H1 (cell line): ENCODE measurements around the gene CPNE4. TPM values are rescaled to one million over a fixed set of nuclear protein-coding genes. Genes with fewer than 3 reads are reported as not detected.

ENCODE experiments used
- CTCF ChIA-PET: fragments of 300-600 bp; sonication (Branson Sonifier 250); formaldehyde crosslinking; loops from one replicate; lab custom pipeline; 2021; ENCODE audit not compliant: partially characterized antibody; lab: Charles Lee
- POLR2A ChIA-PET: fragments of 300-600 bp; sonication (Branson Sonifier 250); formaldehyde crosslinking; loops from one replicate; lab custom pipeline; 2021; ENCODE audit warnings: inconsistent platforms; ENCODE audit not compliant: partially characterized antibody; lab: Charles Lee
- DNase-seq, 2 experiments: peaks; one replicate each; pipeline versions ENCODE4 v3.0.0 to v3.0.0-alpha.2; 2010 to 2022; ENCODE audit warnings: low spot score in 2 of 2, low read depth in 1 of 2, mixed read lengths in 1 of 2
- FAIRE-seq: peaks from 2 replicates; lab custom pipeline; 2011; peaks lifted over from hg19 to GRCh38; lab: Jason Lieb, UNC
- H2AFZ ChIP-seq: 2 replicates; pipeline ENCODE4 v1.8.1; 2012; ENCODE audit warnings: low read length, inconsistent platforms
- H2AK5ac ChIP-seq: 2 replicates; pipeline ENCODE4 v1.6.1; 2013; ENCODE audit warnings: low read depth, low read length
- H2BK120ac ChIP-seq: replicated peaks from 2 replicates; pipeline ENCODE3; 2013; ENCODE audit warnings: low read depth, low read length, inconsistent platforms
- H2BK12ac ChIP-seq: 2 replicates; pipeline ENCODE4 v1.6.1; 2013; ENCODE audit warnings: low read depth, low read length
- H2BK15ac ChIP-seq: 2 replicates; pipeline ENCODE4 v1.6.1; 2013; ENCODE audit warnings: low read length
- H2BK20ac ChIP-seq: 2 replicates; pipeline ENCODE4 v1.6.1; 2013; ENCODE audit warnings: low read length
- H2BK5ac ChIP-seq: 2 replicates; pipeline ENCODE4 v1.6.1; 2013; ENCODE audit warnings: low read depth, low read length
- H3K14ac ChIP-seq: 2 replicates; pipeline ENCODE4 v1.6.1; 2013; ENCODE audit warnings: inconsistent platforms; ENCODE audit not compliant: insufficient read length
- H3K18ac ChIP-seq: 2 replicates; pipeline ENCODE4 v1.6.1; 2013; ENCODE audit warnings: low read length; ENCODE audit errors: extremely low read depth
- H3K23ac ChIP-seq: 2 replicates; pipeline ENCODE4 v1.6.1; 2013; ENCODE audit warnings: inconsistent platforms; ENCODE audit not compliant: insufficient read length
- H3K23me2 ChIP-seq: 2 replicates; pipeline ENCODE4 v1.6.1; 2013; ENCODE audit warnings: low read depth, low read length
- H3K27ac ChIP-seq: 2 replicates; pipeline ENCODE4 v1.6.1; 2011; ENCODE audit warnings: low read depth, low read length, inconsistent platforms
- H3K27me3 ChIP-seq, 4 experiments: replicated peaks in 1 of 4; 1 replicate in 1 of 4; 2 replicates in 3 of 4; pipeline versions ENCODE4 v1.6.1 to v1.8.1; 2011 to 2013; ENCODE audit warnings: low read length in 3 of 4, mild to moderate bottlenecking in 3 of 4, inconsistent platforms in 2 of 4, mixed read lengths in 2 of 4, moderate library complexity in 1 of 4; ENCODE audit not compliant: control insufficient read depth in 3 of 4, insufficient read depth in 3 of 4; ENCODE audit errors: extremely low read depth in 1 of 4
- H3K36me3 ChIP-seq, 4 experiments: 2 replicates each; pipeline versions ENCODE4 v1.6.1 to v1.8.1; 2011 to 2013; ENCODE audit warnings: mild to moderate bottlenecking in 4 of 4, low read length in 3 of 4, moderate library complexity in 2 of 4, control low read depth in 1 of 4, inconsistent platforms in 1 of 4; ENCODE audit not compliant: insufficient read depth in 4 of 4, control insufficient read depth in 2 of 4
- H3K4ac ChIP-seq: replicated peaks from 2 replicates; pipeline ENCODE3; 2013; ENCODE audit warnings: low read length, low read depth, mixed read lengths, inconsistent platforms; ENCODE audit not compliant: insufficient read length
- H3K4me1 ChIP-seq, 4 experiments: replicated peaks in 1 of 4; 1 replicate in 1 of 4; 2 replicates in 3 of 4; pipeline versions ENCODE4 v1.6.1 to v1.8.1; 2011 to 2013; ENCODE audit warnings: low read length in 3 of 4, inconsistent platforms in 2 of 4, mixed read lengths in 1 of 4; ENCODE audit not compliant: insufficient read depth in 4 of 4, control insufficient read depth in 3 of 4
- H3K4me2 ChIP-seq, 2 experiments: 2 replicates each; pipeline versions ENCODE4 v1.6.1 to v1.8.1; 2011 to 2013; ENCODE audit warnings: low read depth in 2 of 2, low read length in 2 of 2, control low read depth in 1 of 2, inconsistent platforms in 1 of 2, mild to moderate bottlenecking in 1 of 2; ENCODE audit not compliant: insufficient read depth in 1 of 2
- H3K4me3 ChIP-seq, 4 experiments: fragments of 200-600, 300-600 bp in 1 of 4; sonication (generic), shearing (Covaris generic), sonication (Bioruptor Twin) in 1 of 4; 2 replicates each; pipeline versions ENCODE4 v1.5.1 to v1.8.1; 2011 to 2016; ENCODE audit warnings: low read length in 4 of 4, low read depth in 3 of 4, control low read depth in 2 of 4, inconsistent platforms in 2 of 4, mild to moderate bottlenecking in 2 of 4, mixed read lengths in 1 of 4, moderate library complexity in 1 of 4; ENCODE audit not compliant: insufficient read depth in 2 of 4; ENCODE audit errors: extremely low read depth in 1 of 4
- H3K56ac ChIP-seq: replicated peaks from 2 replicates; pipeline ENCODE3; 2013; ENCODE audit warnings: low read depth, mild to moderate bottlenecking, mixed read lengths, low read length, inconsistent platforms; ENCODE audit not compliant: insufficient read length
- H3K79me1 ChIP-seq: 2 replicates; pipeline ENCODE4 v1.6.1; 2013; ENCODE audit warnings: low read depth, low read length, control low read depth
- H3K79me2 ChIP-seq, 2 experiments: 2 replicates each; pipeline versions ENCODE4 v1.6.1 to v1.8.1; 2012 to 2013; ENCODE audit warnings: low read length in 2 of 2, mild to moderate bottlenecking in 2 of 2, inconsistent platforms in 1 of 2; ENCODE audit not compliant: insufficient read depth in 2 of 2, control insufficient read depth in 1 of 2
- H3K9ac ChIP-seq, 4 experiments: replicated peaks in 1 of 4; 1 replicate in 1 of 4; 2 replicates in 3 of 4; pipeline versions ENCODE4 v1.6.1 to v1.8.1; 2011 to 2013; ENCODE audit warnings: low read depth in 3 of 4, low read length in 3 of 4, control low read depth in 2 of 4, mild to moderate bottlenecking in 2 of 4, moderate library complexity in 2 of 4, inconsistent platforms in 1 of 4; ENCODE audit errors: extremely low read depth in 1 of 4
- H3K9me3 ChIP-seq, 2 experiments: 2 replicates each; pipeline versions ENCODE4 v1.6.1 to v1.8.1; 2012 to 2013; ENCODE audit warnings: mild to moderate bottlenecking in 2 of 2, moderate library complexity in 2 of 2, control low read depth in 1 of 2, inconsistent platforms in 1 of 2, low read depth in 1 of 2, low read length in 1 of 2, mixed read lengths in 1 of 2; ENCODE audit not compliant: insufficient read depth in 2 of 2
- H4K20me1 ChIP-seq, 2 experiments: replicated peaks in 1 of 2; 2 replicates each; pipeline versions ENCODE3 to v1.8.1; 2011 to 2013; ENCODE audit warnings: inconsistent platforms in 2 of 2, low read length in 2 of 2, mild to moderate bottlenecking in 1 of 2; ENCODE audit not compliant: insufficient read depth in 2 of 2, control insufficient read depth in 1 of 2
- H4K5ac ChIP-seq: 2 replicates; pipeline ENCODE4 v1.6.1; 2013; ENCODE audit warnings: low read length, low read depth, mixed read lengths, inconsistent platforms; ENCODE audit not compliant: insufficient read length
- H4K8ac ChIP-seq: 2 replicates; pipeline ENCODE4 v1.8.0; 2013; ENCODE audit warnings: mild to moderate bottlenecking, moderate library complexity, low read length, inconsistent platforms; ENCODE audit not compliant: insufficient read depth; ENCODE audit errors: extremely low read depth
- H4K91ac ChIP-seq: replicated peaks from 2 replicates; pipeline ENCODE3; 2013; ENCODE audit warnings: low read length, mixed read lengths, inconsistent platforms; ENCODE audit not compliant: insufficient read length
- ATF2 ChIP-seq: IDR thresholded peaks from 2 replicates; pipeline ENCODE4 v1.6.1; 2012; ENCODE audit warnings: low read length, inconsistent platforms
- ATF3 ChIP-seq: IDR thresholded peaks from 2 replicates; pipeline ENCODE4 v1.6.1; 2011; ENCODE audit warnings: low read depth, mild to moderate bottlenecking, low read length; ENCODE audit not compliant: insufficient read depth
- GTF2F1 ChIP-seq: IDR thresholded peaks from 2 replicates; pipeline ENCODE4 v1.6.1; 2012; ENCODE audit warnings: low read depth, low read length, improper control_type of control experiment, borderline replicate concordance
- JUN ChIP-seq: IDR thresholded peaks from 2 replicates; pipeline ENCODE4 v1.6.1; 2011; ENCODE audit warnings: low read depth, mild to moderate bottlenecking, improper control_type of control experiment, low read length
- KDM5A ChIP-seq: fragments of 200-600 bp; IDR thresholded peaks from 2 replicates; pipeline ENCODE4 v1.7.1; 2012; ENCODE audit warnings: mild to moderate bottlenecking, low read length, inconsistent platforms, mixed read lengths
- POLR2AphosphoS5 ChIP-seq: IDR thresholded peaks from 2 replicates; pipeline ENCODE4 v1.6.1; 2011; ENCODE audit warnings: low read depth, low read length
- SIX5 ChIP-seq: IDR thresholded peaks from 2 replicates; pipeline ENCODE4 v1.6.1; 2011; ENCODE audit warnings: mild to moderate bottlenecking, low read depth, low read length
- SP2 ChIP-seq: IDR thresholded peaks from 2 replicates; pipeline ENCODE4 v1.6.1; 2012; ENCODE audit warnings: mild to moderate bottlenecking, low read length, inconsistent platforms
- TAF7 ChIP-seq: optimal IDR thresholded peaks from 2 replicates; pipeline ENCODE3; 2011; ENCODE audit warnings: low read depth, mild to moderate bottlenecking, inconsistent platforms, low read length, moderate library complexity, borderline replicate concordance
- YY1 ChIP-seq: IDR thresholded peaks from 2 replicates; pipeline ENCODE4 v1.6.1; 2011; ENCODE audit warnings: low read depth, mild to moderate bottlenecking, low read length
- WGBS, 2 experiments: shearing (Covaris generic) in 1 of 2; methylation state at CpG; one replicate each; pipeline versions ENCODE4 v1.1.6 to v1.1.7; 2013 to 2015; ENCODE audit warnings: low lambda C conversion rate in 2 of 2, mixed read lengths in 2 of 2, inconsistent platforms in 1 of 2, low coverage in 1 of 2, missing lambda C conversion rate in 1 of 2; ENCODE audit not compliant: insufficient replicate concordance in 2 of 2, insufficient coverage in 1 of 2, insufficient read length in 1 of 2; ENCODE audit errors: extremely low coverage in 1 of 2, missing lambda C conversion rate in 1 of 2; 5-methylcytosine and 5-hydroxymethylcytosine counted together
- polyA plus RNA-seq, 7 experiments: library from polyadenylated mRNA; depleted of rRNA in 3 of 7; stranded (reverse) in 5 of 7; unstranded in 2 of 7; fragments of >200 nt in 5 of 7; fragments of 200-250 nt in 2 of 7; gene quantifications; 1 replicate in 5 of 7; 2 replicates in 1 of 7; 4 replicates in 1 of 7; pipeline versions ENCODE4 v1.2.1 to v1.2.3, GENCODE V29; 2011 to 2013; ENCODE audit warnings: missing spikeins in 2 of 7, mixed read lengths in 2 of 7
- total RNA-seq: library from RNA; stranded (reverse); fragmentation: NEBNext Ultra II Directional; extraction: Animal tissue kit (Norgen Biotek cat#: 25700); gene quantifications from 2 replicates; pipeline ENCODE4 v1.2.1, GENCODE V29; 2021

CPNE4 gene
- total and polyA plus RNA-seq, 2 of the 8 experiments (the other 6 are each of a cell fraction or from before 2014, with no cell fraction given) = 0.82 to 3.8 TPM

GRCh38 chr3:131714585-131715220 lies 320.1 kb downstream of the CPNE4 start:
- Histone ChIP-seq H3K56ac (no peak overlapping the region), H3K79me2 (no peaks in the 10 kb centered on the region), H3K9ac (no peak overlapping the region), H3K27ac (no peak overlapping the region), H3K14ac (no peak overlapping the region), H2BK12ac (no peak overlapping the region), H3K27me3 (no peaks in the 10 kb centered on the region), H2BK5ac (no peak overlapping the region), H3K36me3 (no peaks in the 10 kb centered on the region), H3K9me3 (no peaks in the 10 kb centered on the region), H3K23me2 (no peaks in the 10 kb centered on the region), H3K4me1 (peaks cover 2 to 6% (median 4%) of the 10 kb centered on the region in 4 experiments; a peak in 5 of 7 replicates), H2BK120ac (no peak overlapping the region), H2BK20ac (no peak overlapping the region), H4K91ac (no peak overlapping the region), H4K8ac (no peak overlapping the region), H4K20me1 (no peaks in the 10 kb centered on the region), H3K23ac (no peak overlapping the region), H3K79me1 (no peaks in the 10 kb centered on the region), H2AK5ac (no peak overlapping the region), H4K5ac (no peak overlapping the region), H3K18ac (no peak overlapping the region), H2BK15ac (no peak overlapping the region), H2AFZ (no peak overlapping the region), H3K4me3 (no peak overlapping the region), H3K4ac (no peak overlapping the region), H3K4me2 (no peak overlapping the region)
- no peak for TF ChIP-seq GTF2F1
- no peak for TF ChIP-seq ATF2
- no peak for TF ChIP-seq ATF3
- TF ChIP-seq POLR2AphosphoS5 = no peak
- TF ChIP-seq SIX5 = no peak
- no peak for TF ChIP-seq SP2
- no peak for TF ChIP-seq TAF7
- no peak for TF ChIP-seq JUN
- no peak for TF ChIP-seq KDM5A
- TF ChIP-seq YY1 = no peak
- ChIA-PET CTCF (interaction anchor here (0.8 to 1.0 kb wide), 2 partner anchors 11 to 183 kb away, joined by 3 read pairs; no protein-coding TSS in a partner anchor), POLR2A (no interaction called here)
- FAIRE-seq (no peak), DNase-seq (no peak)
- WGBS, 2 experiments = 94% methylated on average over 1 of the region's 1 CpG; no CpG with 5 or more reads in 1 of the 2 experiments
